Astrocyte (in vitro differentiated cells and primary cell): ENCODE data around the gene COL6A5. TPM values are rescaled to one million over a fixed set of nuclear protein-coding genes. Genes with fewer than 3 reads are reported as not detected.

Experiments used
- DNase-seq: peaks from one replicate; pipeline ENCODE4 v3.0.0-alpha.2; 2010; ENCODE audit warnings: low read depth
- FAIRE-seq: peaks from 2 replicates; lab custom pipeline; 2011; peaks lifted over from hg19 to GRCh38; lab: Jason Lieb, UNC
- H2AFZ ChIP-seq: 2 replicates; pipeline ENCODE4 v1.6.0; 2012; ENCODE audit warnings: low read depth, low read length, inconsistent platforms
- H3K27ac ChIP-seq: 2 replicates; pipeline ENCODE4 v1.5.1; 2011; ENCODE audit warnings: low read depth, low read length, inconsistent platforms
- H3K27me3 ChIP-seq: 2 replicates; pipeline ENCODE4 v1.6.0; 2011; ENCODE audit warnings: low read length, inconsistent platforms; ENCODE audit not compliant: insufficient read depth
- H3K36me3 ChIP-seq: 2 replicates; pipeline ENCODE4 v1.5.1; 2011; ENCODE audit warnings: low read length, inconsistent platforms; ENCODE audit not compliant: insufficient read depth
- H3K4me1 ChIP-seq: 2 replicates; pipeline ENCODE4 v1.5.1; 2011; ENCODE audit warnings: low read length, inconsistent platforms; ENCODE audit not compliant: insufficient read depth
- H3K4me2 ChIP-seq: 2 replicates; pipeline ENCODE4 v1.6.0; 2012; ENCODE audit warnings: low read length, inconsistent platforms
- H3K4me3 ChIP-seq: 2 replicates; pipeline ENCODE4 v1.5.1; 2011; ENCODE audit warnings: low read depth, mild to moderate bottlenecking, low read length, inconsistent platforms; ENCODE audit not compliant: insufficient read depth
- H3K79me2 ChIP-seq: 2 replicates; pipeline ENCODE4 v1.6.0; 2012; ENCODE audit warnings: mild to moderate bottlenecking, low read length, inconsistent platforms; ENCODE audit not compliant: insufficient read depth
- H3K9ac ChIP-seq: 2 replicates; pipeline ENCODE4 v1.6.0; 2012; ENCODE audit warnings: mild to moderate bottlenecking, low read length, inconsistent platforms
- H3K9me3 ChIP-seq: 2 replicates; pipeline ENCODE4 v1.5.1; 2012; ENCODE audit warnings: low read depth, mild to moderate bottlenecking, low read length, inconsistent platforms; ENCODE audit not compliant: insufficient read depth
- H4K20me1 ChIP-seq: 2 replicates; pipeline ENCODE4 v1.6.0; 2012; ENCODE audit warnings: low read length, inconsistent platforms; ENCODE audit not compliant: insufficient read depth
- H3K27ac Mint-ChIP-seq: one replicate; pipeline ENCODE4 v1.8.0; 2021; ENCODE audit warnings: mild to moderate bottlenecking, mixed read lengths; ENCODE audit not compliant: unreplicated experiment
- H3K27me3 Mint-ChIP-seq: one replicate; pipeline ENCODE4 v1.8.0; 2021; ENCODE audit warnings: low read depth, mixed read lengths; ENCODE audit not compliant: unreplicated experiment
- H3K36me3 Mint-ChIP-seq: one replicate; pipeline ENCODE4 v1.8.0; 2021; ENCODE audit warnings: low read depth, mixed read lengths; ENCODE audit not compliant: unreplicated experiment
- H3K4me1 Mint-ChIP-seq: one replicate; pipeline ENCODE4 v1.8.0; 2021; ENCODE audit warnings: low read depth, mixed read lengths; ENCODE audit not compliant: unreplicated experiment
- H3K4me3 Mint-ChIP-seq: one replicate; pipeline ENCODE4 v1.8.0; 2021; ENCODE audit warnings: mild to moderate bottlenecking, moderate library complexity, mixed read lengths; ENCODE audit not compliant: unreplicated experiment
- H3K9me3 Mint-ChIP-seq: one replicate; pipeline ENCODE4 v1.8.0; 2021; ENCODE audit warnings: mild to moderate bottlenecking, mixed read lengths; ENCODE audit not compliant: unreplicated experiment
- CTCF ChIP-seq: IDR thresholded peaks from 2 replicates; pipeline ENCODE4 v1.5.1; 2011; ENCODE audit warnings: low read depth, mild to moderate bottlenecking, inconsistent platforms, low read length, moderate library complexity; ENCODE audit not compliant: insufficient read depth
- EZH2 ChIP-seq: IDR thresholded peaks from 2 replicates; pipeline ENCODE4 v1.6.1; 2012; ENCODE audit warnings: mild to moderate bottlenecking, low read length, inconsistent platforms; ENCODE audit not compliant: insufficient read depth
- total RNA-seq: library from RNA; stranded (reverse); gene quantifications from 2 replicates; pipeline ENCODE4 v1.2.1, GENCODE V29; 2021

Gene COL6A5
- total RNA-seq, 1 donor from 2014 or later, result 0.02 TPM

- Histone ChIP-seq H3K4me1 (no peaks in the 10 kb centered on the region), H3K4me3 (no peak overlapping the region), H3K79me2 (no peaks in the 10 kb centered on the region), H3K4me2 (no peak overlapping the region), H2AFZ (no peak overlapping the region), H3K27me3 (no peaks in the 10 kb centered on the region), H3K36me3 (no peaks in the 10 kb centered on the region), H3K27ac (no peak overlapping the region), H4K20me1 (no peaks in the 10 kb centered on the region), H3K9me3 (no peaks in the 10 kb centered on the region), H3K9ac (no peak overlapping the region)
- FAIRE-seq (no peak), DNase-seq (no peak)
- Mint-ChIP-seq H3K27me3 (no peaks in the 10 kb centered on the region), H3K4me1 (no peaks in the 10 kb centered on the region), H3K9me3 (no peaks in the 10 kb centered on the region), H3K36me3 (no peaks in the 10 kb centered on the region), H3K27ac (no peak overlapping the region), H3K4me3 (no peak overlapping the region)
- TF ChIP-seq EZH2 (no peak), CTCF (no peak)
Measured at GRCh38 chr3:130426206-130426605, 80.7 kb downstream of the COL6A5 start.

- no peak for DNase-seq
Measured at GRCh38 chr3:130428871-130429712, 83.6 kb downstream of the COL6A5 start.

More at GRCh38 chr3:130428871-130429712, 83.6 kb downstream of the COL6A5 start:
- Mint-ChIP-seq H3K36me3 (no peaks in the 10 kb centered on the region), H3K27me3 (peaks cover 3% of the 10 kb centered on the region), H3K9me3 (no peaks in the 10 kb centered on the region), H3K4me1 (no peaks in the 10 kb centered on the region), H3K4me3 (no peak overlapping the region), H3K27ac (no peak overlapping the region)
- H2AFZ ChIP-seq, result no peak overlapping the region
- no peaks in the 10 kb centered on the region for H3K27me3 ChIP-seq
- H3K4me3 ChIP-seq, result no peak overlapping the region
- no peaks in the 10 kb centered on the region for H3K4me1 ChIP-seq
- H3K9me3 ChIP-seq, result no peaks in the 10 kb centered on the region
- TF ChIP-seq EZH2 (no peak), CTCF (no peak)
- no peak overlapping the region for H3K27ac ChIP-seq
- H3K79me2 ChIP-seq, result no peaks in the 10 kb centered on the region
- no peak for FAIRE-seq
- H3K4me2 ChIP-seq, result no peak overlapping the region
- no peaks in the 10 kb centered on the region for H4K20me1 ChIP-seq
- H3K9ac ChIP-seq, result no peak overlapping the region
- H3K36me3 ChIP-seq, result no peaks in the 10 kb centered on the region
